Caco-2 (cell line): Measurements from ENCODE around the gene UBE2J1. TPM values are rescaled to one million over a fixed set of nuclear protein-coding genes. Genes with fewer than 3 reads are reported as not detected.

Experiments used
- BruUV-seq: library from RNA; stranded (reverse); fragments of 400-500 nt; replicated peaks from 2 replicates; lab custom pipeline; 2021; lab: Mats Ljungman, UMichigan
- CTCF ChIA-PET: fragments of 300-600 bp; sonication (Branson Sonifier 250); formaldehyde crosslinking; loops from one replicate; lab custom pipeline; 2022; ENCODE audit warnings: antibody characterized with exemption; lab: Charles Lee
- POLR2A ChIA-PET: fragments of 300-600 bp; sonication (Branson Sonifier 250); formaldehyde crosslinking; loops from one replicate; lab custom pipeline; 2022; ENCODE audit warnings: antibody characterized with exemption; lab: Charles Lee
- DNase-seq, 2 experiments: peaks; one replicate each; pipeline versions ENCODE4 v3.0.0 to v3.0.0-alpha.2; 2020 to 2022
- H3K27me3 ChIP-seq: replicated peaks from 2 replicates; pipeline ENCODE4 v1.6.0; 2011; ENCODE audit warnings: low read length; ENCODE audit not compliant: control insufficient read depth, insufficient read depth
- H3K36me3 ChIP-seq: 2 replicates; pipeline ENCODE4 v1.5.1; 2011; ENCODE audit warnings: low read length; ENCODE audit not compliant: control insufficient read depth, insufficient read depth
- H3K4me1 ChIP-seq: fragments of 250-450 bp; sonication (Bioruptor Pico); 2 replicates; pipeline ENCODE4 v1.5.1; 2020; ENCODE audit warnings: mild to moderate bottlenecking
- H3K4me3 ChIP-seq: 2 replicates; pipeline ENCODE4 v1.5.1; 2011; ENCODE audit warnings: low read depth, mild to moderate bottlenecking, control low read depth, low read length
- H3K9me3 ChIP-seq: fragments of 250-450 bp; sonication (Bioruptor Pico); 2 replicates; pipeline ENCODE4 v1.5.1; 2020; ENCODE audit warnings: mild to moderate bottlenecking, moderate library complexity
- H3K27ac Mint-ChIP-seq: one replicate; pipeline ENCODE4 v1.8.0; 2022; ENCODE audit warnings: mixed read lengths; ENCODE audit not compliant: unreplicated experiment
- H3K27me3 Mint-ChIP-seq: one replicate; pipeline ENCODE4 v1.8.0; 2022; ENCODE audit warnings: mixed read lengths; ENCODE audit not compliant: insufficient read depth, unreplicated experiment
- H3K36me3 Mint-ChIP-seq: one replicate; pipeline ENCODE4 v1.8.0; 2022; ENCODE audit warnings: mild to moderate bottlenecking, mixed read lengths; ENCODE audit not compliant: insufficient read depth, unreplicated experiment
- H3K4me1 Mint-ChIP-seq: one replicate; pipeline ENCODE4 v1.8.0; 2022; ENCODE audit warnings: low read depth, mixed read lengths; ENCODE audit not compliant: unreplicated experiment
- H3K4me3 Mint-ChIP-seq: one replicate; pipeline ENCODE4 v1.8.0; 2022; ENCODE audit warnings: mild to moderate bottlenecking, moderate library complexity, mixed read lengths; ENCODE audit not compliant: unreplicated experiment
- H3K9me3 Mint-ChIP-seq: one replicate; pipeline ENCODE4 v1.8.0; 2022; ENCODE audit warnings: mixed read lengths; ENCODE audit not compliant: unreplicated experiment
- intact Hi-C: fragments of 100-400 bp; cut with micrococcal nuclease; formaldehyde crosslinking; loops from one replicate; pipeline ENCODE4 v1.10.0; 2022; ENCODE audit not compliant: unreplicated experiment
- total RNA-seq: library from RNA; stranded (reverse); gene quantifications from 2 replicates; pipeline ENCODE4 v1.2.3, GENCODE V29; 2022
- TF ChIP-seq, protein P1 (sequence below), 2 experiments: fragments of 200-600 bp in 1 of 2; IDR thresholded peaks; 1 replicate in 1 of 2; 2 replicates in 1 of 2; pipeline versions ENCODE4 v1.5.1 to v1.8.0; 2011 to 2022; ENCODE audit warnings: antibody characterized with exemption in 1 of 2, control low read depth in 1 of 2, inconsistent platforms in 1 of 2, low read depth in 1 of 2, low read length in 1 of 2, mild to moderate bottlenecking in 1 of 2, moderate library complexity in 1 of 2; ENCODE audit not compliant: insufficient read depth in 1 of 2, severe bottlenecking in 1 of 2, unreplicated experiment in 1 of 2

UBE2J1 gene
- total RNA-seq, 1 experiment from 2014 or later = 23.5 TPM

DNA sequence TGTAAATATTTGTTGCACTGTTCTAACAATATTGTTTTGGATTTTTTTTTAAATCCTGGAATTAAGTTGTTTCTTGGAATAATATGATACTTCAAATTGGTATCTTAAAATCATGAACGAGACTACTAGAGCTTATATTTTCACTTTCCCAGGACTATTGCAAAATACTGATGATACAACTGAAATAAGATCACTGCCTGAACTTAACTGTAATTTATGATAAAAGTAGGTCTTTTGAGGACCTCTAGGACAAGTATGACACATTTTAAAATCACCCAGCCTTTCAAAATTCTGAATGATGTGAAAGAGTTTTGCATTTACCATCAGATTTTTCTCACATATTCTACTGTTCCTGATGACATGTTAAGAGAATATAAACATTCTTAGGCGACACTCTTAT lies 8.6 kb upstream of the UBE2J1 start:
- no peaks in the 10 kb centered on the region for H3K36me3 Mint-ChIP-seq
- no peak overlapping the region for H3K4me3 ChIP-seq
- no peaks in the 10 kb centered on the region for H3K36me3 ChIP-seq
- no peak overlapping the region for H3K27ac Mint-ChIP-seq
- no peaks in the 10 kb centered on the region for H3K27me3 ChIP-seq
- no peaks in the 10 kb centered on the region for H3K27me3 Mint-ChIP-seq
- H3K9me3 Mint-ChIP-seq = no peaks in the 10 kb centered on the region
- TF ChIP-seq, protein P1, sequence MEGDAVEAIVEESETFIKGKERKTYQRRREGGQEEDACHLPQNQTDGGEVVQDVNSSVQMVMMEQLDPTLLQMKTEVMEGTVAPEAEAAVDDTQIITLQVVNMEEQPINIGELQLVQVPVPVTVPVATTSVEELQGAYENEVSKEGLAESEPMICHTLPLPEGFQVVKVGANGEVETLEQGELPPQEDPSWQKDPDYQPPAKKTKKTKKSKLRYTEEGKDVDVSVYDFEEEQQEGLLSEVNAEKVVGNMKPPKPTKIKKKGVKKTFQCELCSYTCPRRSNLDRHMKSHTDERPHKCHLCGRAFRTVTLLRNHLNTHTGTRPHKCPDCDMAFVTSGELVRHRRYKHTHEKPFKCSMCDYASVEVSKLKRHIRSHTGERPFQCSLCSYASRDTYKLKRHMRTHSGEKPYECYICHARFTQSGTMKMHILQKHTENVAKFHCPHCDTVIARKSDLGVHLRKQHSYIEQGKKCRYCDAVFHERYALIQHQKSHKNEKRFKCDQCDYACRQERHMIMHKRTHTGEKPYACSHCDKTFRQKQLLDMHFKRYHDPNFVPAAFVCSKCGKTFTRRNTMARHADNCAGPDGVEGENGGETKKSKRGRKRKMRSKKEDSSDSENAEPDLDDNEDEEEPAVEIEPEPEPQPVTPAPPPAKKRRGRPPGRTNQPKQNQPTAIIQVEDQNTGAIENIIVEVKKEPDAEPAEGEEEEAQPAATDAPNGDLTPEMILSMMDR (IDR thresholded peaks at IDR 0.05; ENCODE audit: insufficient read depth in 1 of 2, low read depth in 1 of 2, low read length in 1 of 2, severe bottlenecking in 1 of 2, unreplicated experiment in 1 of 2) = no peak
- H3K4me3 Mint-ChIP-seq = no peak overlapping the region
- no peaks in the 10 kb centered on the region for H3K4me1 ChIP-seq
- intact Hi-C loops = no loop called here
- ChIA-PET CTCF (no interaction called here), POLR2A (no interaction called here)
- BruUV-seq = no TSS peak
- H3K4me1 Mint-ChIP-seq = no peaks in the 10 kb centered on the region
- H3K9me3 ChIP-seq = no peaks in the 10 kb centered on the region
- no peak for DNase-seq

DNA sequence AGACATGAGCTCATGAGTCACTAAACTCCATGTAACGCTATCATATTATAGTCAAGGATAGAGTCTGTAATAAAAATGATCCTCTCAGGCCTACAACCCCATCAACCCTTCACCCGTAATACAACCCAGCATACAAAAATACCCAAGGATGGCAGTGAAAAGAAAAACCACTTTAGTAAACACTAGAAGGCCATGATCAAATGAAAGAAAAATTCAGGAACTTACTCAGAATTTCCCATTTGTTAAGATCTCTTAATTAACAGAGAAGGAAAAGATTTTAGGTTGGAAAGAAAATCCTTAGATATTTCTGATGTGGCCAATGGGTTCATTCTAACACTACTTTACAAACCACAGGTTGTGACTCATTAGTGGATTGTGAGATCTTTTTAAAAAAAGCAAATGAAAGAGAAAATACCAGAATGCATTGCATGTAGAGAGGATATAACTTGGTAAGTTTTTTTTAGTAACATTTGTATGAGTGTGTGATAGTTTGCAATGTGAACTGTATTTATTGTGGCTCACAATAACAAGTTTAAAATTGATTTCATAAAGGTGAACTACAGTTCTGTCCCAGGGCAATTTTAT lies 8.0 kb upstream of the UBE2J1 start:
- Mint-ChIP-seq H3K4me3 (no peak overlapping the region), H3K27ac (no peak overlapping the region), H3K36me3 (no peaks in the 10 kb centered on the region), H3K9me3 (no peaks in the 10 kb centered on the region), H3K4me1 (no peaks in the 10 kb centered on the region), H3K27me3 (no peaks in the 10 kb centered on the region)
- ChIA-PET CTCF (interaction anchor here (0.5 kb wide), 1 partner anchor 36 kb away, joined by 5 read pairs; no protein-coding TSS in a partner anchor), POLR2A (no interaction called here)
- Histone ChIP-seq H3K27me3 (no peaks in the 10 kb centered on the region), H3K4me3 (no peak overlapping the region), H3K4me1 (no peaks in the 10 kb centered on the region), H3K36me3 (no peaks in the 10 kb centered on the region), H3K9me3 (no peaks in the 10 kb centered on the region)
- no peak for DNase-seq
- no TSS peak for BruUV-seq
- intact Hi-C loops = no loop called here
- TF ChIP-seq, protein P1 (IDR thresholded peaks at IDR 0.05; ENCODE audit: insufficient read depth in 1 of 2, low read depth in 1 of 2, low read length in 1 of 2, severe bottlenecking in 1 of 2, unreplicated experiment in 1 of 2) = no peak

- no peaks in the 10 kb centered on the region for H3K4me1 Mint-ChIP-seq
- intact Hi-C loops = no loop called here
- H3K27me3 Mint-ChIP-seq = no peaks in the 10 kb centered on the region
- H3K4me3 ChIP-seq = no peak overlapping the region
- TF ChIP-seq, protein P1 (IDR thresholded peaks at IDR 0.05; ENCODE audit: insufficient read depth in 1 of 2, low read depth in 1 of 2, low read length in 1 of 2, severe bottlenecking in 1 of 2, unreplicated experiment in 1 of 2) = no peak
- no peak for DNase-seq
- H3K27me3 ChIP-seq = no peaks in the 10 kb centered on the region
- H3K4me3 Mint-ChIP-seq = no peak overlapping the region
- no peaks in the 10 kb centered on the region for H3K36me3 ChIP-seq
- H3K9me3 ChIP-seq = no peaks in the 10 kb centered on the region
- no peaks in the 10 kb centered on the region for H3K9me3 Mint-ChIP-seq
- POLR2A ChIA-PET = interaction anchor here (0.6 kb wide), 2 partner anchors 12 to 13 kb away, joined by 3 to 5 read pairs; no protein-coding TSS in a partner anchor
- no TSS peak for BruUV-seq
- H3K4me1 ChIP-seq = no peaks in the 10 kb centered on the region
- no peak overlapping the region for H3K27ac Mint-ChIP-seq
- H3K36me3 Mint-ChIP-seq = peaks cover 5% of the 10 kb centered on the region
- CTCF ChIA-PET = interaction anchor here (0.5 kb wide), 1 partner anchor 37 kb away, joined by 5 read pairs; no protein-coding TSS in a partner anchor
Measured at GRCh38 chr6:89359561-89359960, 7.0 kb upstream of the UBE2J1 start.
